Stimulated activated naive CD4-positive, alpha-beta T cell (primary cell): ENCODE measurements around the gene C1orf216.
"Not testable (repeated sequence)": the region's sequence is repeated elsewhere in the genome, so short reads cannot be mapped to it uniquely, and the experiment has no call there.

Experiments
- DNase-seq, 6 experiments: peaks; one replicate each; lab custom pipeline; 2025; lab: John Stamatoyannopoulos, UW

The C1orf216 gene

DNA sequence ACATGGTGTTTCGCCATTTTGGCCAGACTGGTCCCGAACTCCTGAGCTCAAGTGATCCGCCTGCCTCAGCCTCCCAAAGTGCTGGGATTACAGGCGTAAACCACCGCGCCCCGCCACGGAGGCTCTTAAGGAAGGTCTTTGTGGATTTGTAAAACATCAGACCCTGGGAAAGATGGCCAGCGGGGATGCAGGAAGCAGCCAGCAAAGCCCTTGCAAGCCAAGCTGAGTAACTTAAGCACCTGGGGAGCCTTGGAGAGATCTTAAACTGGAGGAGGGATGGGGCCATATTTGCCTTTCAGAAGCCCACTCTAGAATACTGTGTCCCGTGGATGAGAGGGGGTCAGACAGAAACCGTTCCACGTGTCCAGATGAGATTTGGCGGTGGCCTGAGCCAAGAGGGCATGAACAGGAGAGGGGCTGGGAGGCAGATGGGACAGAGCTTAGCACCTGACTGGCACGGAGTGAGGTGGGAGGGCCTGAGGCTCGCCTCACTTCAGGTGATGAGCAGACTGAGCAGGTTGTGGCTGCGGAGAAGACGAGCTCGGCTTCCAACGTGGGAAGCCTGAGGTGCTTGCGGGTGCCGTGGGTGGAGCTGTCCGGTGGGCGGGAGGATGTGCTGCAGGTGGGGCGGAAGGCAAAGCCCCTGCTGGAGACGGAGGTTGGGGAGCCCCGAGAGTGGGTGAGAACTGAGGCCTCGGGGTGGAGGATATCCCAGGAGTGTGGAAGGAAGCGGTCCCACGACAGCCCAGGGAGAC, 11.7 kb downstream of the C1orf216 start:
- DNase-seq = peak in 3 of 6 experiments; percentile 11 to 29 (median 11)

DNA sequence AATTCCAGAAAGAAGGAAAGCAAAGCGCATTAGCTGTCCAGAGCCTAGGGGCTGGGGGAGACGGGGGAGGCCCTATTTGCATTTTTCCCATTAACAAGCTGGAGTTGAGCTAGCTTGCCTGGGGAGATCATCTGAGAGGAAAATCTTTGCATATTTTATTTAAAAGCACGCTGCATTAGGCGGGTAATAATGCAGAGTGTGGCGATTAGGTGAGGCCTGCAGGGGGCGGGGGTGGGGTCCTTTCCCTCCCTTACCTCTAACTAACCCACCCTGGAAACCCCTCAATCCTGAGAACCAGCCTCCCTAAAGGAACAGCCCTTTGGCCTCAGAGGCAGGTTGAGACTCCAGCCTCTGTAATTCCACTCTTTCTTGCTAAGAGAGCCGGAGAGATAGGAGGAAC, 16.2 kb downstream of the C1orf216 start:
- no peak for DNase-seq

DNA sequence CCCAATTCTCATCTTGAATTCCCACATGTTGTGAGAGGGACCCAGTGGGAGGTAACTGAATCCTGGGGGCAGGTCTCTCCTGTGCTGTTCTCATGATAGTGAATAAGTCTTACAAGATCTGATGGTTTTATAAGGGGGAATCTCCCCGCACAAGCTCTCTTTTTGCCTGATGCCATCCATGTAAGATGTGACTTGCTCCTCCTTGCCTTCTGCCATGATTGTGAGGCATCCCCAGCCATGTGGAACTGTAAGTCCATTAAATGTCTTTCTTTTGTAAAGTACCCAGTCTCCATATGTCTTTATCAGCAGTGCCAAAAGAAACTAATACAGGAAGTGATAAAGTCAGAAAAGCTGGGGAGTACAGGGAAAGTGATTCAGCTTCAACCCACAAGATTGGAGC, 19.5 kb downstream of the C1orf216 start:
- DNase-seq = not testable (repeated sequence)

DNA sequence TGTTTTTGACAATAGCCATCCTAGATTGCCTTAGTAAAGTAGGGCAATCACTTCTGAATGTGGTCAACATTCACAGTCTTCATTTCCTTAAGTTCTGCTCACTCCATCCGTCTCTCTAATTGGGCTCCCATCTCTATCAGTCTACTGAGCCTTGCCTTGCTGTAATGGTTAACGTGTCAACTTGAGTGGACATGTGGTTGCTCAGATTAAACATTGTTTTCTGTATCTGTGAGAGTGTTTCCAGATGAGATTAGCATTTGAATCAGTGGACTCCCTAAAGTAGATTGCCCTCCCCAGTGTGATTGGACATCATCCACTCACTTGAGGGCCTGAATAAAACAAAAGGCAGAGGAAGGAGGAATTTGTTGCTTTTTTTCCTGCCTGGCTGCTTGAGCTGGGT, 26.4 kb downstream of the C1orf216 start:
- no peak for DNase-seq

DNA sequence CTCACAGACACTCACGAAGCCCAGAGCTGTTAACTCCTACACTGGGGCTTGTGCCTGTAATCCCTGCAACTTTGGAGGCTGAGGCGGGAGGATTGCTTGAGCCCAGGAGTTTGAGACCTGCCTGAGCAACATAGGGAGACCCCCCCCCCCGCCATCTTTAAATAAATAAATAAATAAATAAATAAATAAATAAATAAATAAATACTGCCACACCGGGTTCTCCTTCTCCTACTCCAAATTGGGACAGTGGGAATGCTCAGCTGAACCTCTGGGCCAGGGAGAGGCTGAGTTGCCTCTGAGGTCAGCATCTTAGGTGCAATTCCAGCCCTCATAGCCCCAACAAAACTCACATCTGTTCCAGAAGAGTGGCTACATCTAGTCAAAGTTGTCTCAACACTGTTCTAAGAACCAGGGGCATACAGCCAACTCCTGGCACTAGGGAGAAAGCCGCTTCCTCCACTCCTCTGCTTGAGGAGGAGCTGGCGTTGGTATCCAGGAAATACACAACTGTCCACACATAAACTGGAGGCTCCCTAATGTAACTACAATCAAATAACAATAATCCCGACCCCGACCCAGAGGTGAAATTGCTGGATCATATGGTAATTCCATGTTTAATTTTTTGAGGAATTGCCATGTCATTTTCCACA, 27.0 kb downstream of the C1orf216 start:
- DNase-seq = no peak

DNA sequence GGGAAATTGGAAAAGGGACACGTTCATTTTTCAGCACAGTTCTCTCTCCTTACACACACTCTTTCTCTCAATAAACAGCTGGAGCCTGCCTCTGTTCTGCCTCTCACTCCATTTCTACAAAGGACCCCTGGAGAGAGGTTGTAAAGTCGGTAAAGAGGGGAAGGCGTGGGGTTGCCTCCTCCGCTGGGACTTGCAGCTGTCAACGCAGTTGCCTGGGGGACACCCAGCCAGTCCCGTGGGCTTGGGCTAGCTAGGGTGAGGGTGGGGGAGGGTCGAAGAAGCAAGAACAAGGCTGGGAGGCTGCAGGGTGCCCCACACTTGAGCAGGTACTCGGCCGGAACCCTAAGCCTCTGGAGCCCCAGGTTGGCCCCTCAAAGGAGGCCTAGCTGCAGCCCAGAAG, 27.6 kb downstream of the C1orf216 start:
- no peak for DNase-seq

DNA sequence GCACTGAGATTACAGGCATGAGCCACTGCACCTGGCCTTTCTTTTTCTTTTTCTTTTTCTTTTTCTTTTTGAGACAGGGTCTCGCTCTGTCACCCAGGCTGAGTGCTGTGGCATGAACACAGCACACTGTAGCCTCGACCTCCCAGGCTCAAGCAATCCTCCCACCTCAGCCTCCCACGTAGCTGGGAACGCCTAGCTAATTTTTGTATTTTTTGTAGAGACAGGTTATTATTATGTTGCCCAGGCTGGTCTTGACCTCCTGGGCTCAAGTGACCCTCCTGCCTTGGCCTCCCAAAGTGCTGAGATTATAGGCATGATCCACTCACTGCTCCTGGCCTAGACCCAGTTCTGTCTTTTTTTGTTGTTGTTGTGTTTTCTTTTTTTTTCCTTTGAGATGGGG, 28.6 kb downstream of the C1orf216 start:
- DNase-seq = not testable (repeated sequence)

DNA sequence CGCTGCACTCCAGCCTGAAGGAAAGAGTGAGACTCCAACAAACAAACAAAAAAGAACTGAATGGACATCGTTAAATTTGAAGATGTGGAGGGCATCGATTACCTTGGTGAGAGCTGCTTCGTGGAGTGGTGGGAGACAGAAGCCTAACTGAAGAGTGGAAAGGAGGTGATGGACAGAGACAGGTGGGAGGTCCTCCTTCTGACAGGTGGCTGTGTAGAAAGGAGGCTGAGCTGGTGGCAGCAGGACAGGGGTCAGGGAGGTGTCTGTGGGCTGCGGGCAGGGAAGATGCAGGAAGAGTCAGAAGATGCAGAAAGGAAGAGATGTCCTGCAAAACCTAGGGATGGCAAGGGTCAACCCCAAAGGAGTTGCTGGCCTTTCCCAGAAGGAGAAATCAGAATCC, 30.5 kb downstream of the C1orf216 start:
- DNase-seq = no peak

DNA sequence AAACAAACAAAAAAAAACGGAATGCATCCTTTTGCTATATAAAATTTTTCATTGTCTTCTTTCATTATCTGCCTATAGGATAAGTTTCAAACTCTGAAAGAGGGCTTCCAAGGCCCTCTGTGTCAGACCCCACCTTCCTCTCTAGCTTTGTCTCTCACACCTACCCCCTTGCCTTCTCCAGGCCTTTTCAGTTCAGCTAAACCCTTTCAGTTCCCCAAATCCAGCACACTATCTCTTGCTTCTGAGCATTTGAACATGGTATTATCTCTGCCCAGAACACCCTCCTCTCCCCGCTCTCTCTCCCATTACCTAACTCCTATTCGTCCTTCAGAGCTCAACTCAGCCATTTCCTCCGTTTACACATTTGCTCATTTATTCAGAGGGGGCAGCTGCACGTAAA, 35.7 kb downstream of the C1orf216 start:
- no peak for DNase-seq

DNA sequence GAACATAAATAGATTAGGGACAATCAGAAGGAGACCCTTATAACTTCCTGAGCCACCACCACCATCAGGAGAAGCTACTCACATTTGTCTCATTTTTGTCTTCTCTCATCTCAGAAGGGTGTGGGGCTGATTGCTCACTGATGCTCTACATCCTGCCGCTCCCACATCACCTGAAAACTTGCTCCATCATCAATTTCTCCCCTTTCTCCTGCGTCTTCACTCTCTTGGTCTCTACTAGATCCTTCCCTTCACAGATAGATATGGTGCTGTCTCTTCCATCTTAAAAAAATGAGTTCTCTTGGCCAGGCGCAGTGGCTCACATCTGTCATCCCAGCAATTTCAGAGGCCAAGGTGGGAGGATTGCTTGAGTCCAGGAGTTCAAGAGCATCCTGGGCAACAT, 38.4 kb downstream of the C1orf216 start:
- DNase-seq = no peak

DNA sequence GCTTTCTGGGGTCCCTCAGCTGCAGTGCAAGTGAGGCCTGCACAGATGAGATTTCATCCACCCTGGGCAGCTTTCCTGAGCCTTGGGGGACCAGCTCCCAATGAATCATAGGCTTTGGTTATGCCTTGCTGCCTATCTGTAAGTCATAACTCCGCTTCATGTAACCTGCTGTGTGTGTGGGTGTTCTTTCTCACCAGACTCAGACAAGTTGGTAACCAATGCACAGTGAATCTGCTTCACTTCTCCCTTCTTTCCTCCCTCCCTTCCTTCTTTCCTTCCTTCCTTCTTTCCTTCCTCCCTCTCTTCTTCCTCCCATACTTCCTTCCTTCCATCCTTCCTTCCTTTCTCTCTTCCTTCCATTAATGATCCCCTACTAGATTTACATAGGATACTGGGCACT, 42.9 kb downstream of the C1orf216 start:
- DNase-seq = no peak

DNA sequence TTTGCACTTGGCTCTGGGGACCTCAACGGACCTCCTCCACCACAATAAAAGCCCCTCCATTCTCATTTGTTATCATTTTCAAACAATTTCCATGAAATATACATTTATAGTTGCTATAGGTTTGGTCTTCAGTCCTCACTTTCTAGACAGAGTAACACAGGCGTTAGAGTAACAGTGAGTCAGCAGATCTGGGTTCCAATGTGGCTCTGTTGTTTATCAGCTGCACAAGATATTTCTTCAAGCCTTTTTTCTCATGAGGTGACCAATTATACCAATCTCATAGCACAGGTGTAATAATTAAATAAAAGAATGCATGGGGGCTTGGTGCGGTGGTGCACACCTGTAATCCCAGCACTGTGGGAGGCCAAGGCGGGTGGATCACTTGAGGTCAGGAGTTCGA, 44.6 kb downstream of the C1orf216 start:
- DNase-seq = no peak

DNA sequence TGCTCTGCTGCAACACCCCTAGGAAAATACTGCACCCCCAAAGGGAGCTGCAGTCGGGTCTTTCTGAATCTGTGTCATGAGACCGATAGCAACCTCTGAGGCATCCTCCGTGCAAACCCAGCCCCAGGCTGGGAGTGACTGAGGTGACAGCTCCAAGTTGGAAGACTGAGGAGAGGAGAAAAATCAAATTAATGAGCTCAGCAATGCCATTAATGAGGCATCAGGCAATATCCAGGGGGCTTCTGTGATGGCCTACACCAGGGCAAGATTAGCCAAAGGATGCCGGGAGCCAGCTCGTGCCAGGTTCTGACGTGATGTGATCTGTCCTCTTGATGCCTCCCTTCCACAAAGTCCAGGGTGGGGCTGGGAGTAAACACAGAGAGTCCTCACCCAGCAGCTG, 46.6 kb downstream of the C1orf216 start:
- DNase-seq = no peak

DNA sequence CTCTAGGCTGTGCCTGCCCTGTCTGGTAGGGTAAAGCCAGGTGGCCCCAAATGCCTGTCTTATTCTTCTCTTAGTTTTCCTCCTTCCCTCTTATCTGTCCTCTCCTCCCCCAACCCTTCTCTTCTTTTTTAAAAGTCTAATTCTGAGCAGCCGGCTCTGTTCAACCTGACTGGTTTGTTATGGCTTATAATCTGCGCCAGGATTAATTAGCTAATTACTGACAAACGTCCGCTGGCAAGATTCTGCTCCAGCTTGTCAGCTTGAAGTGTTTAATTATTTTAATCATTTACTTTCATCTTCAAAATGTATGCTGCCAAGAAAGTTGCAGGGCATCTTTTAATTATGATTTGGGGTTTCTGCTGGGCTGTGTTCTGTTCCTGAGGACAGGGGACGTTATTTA, 50.2 kb downstream of the C1orf216 start:
- no peak for DNase-seq

DNA sequence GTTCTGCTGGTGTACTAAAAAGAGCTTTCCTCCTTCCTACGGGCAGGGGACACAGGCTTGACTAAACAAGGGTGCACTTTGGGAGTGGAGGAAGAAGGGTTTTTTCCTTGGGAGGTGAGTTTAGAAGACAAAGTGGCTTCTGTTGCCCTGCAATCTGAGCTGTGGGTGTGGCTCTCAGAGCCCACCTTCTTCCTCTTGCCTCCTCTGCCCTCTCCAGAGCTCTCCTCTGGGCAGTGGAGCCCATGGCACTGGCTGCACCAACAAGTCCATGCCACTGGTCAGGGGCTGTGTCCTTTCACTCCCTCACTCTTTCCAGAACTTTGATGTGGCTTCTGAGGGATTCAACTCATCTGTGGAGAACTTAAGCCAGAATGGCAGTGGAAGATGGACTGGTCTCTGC, 51.8 kb downstream of the C1orf216 start:
- no peak for DNase-seq

DNA sequence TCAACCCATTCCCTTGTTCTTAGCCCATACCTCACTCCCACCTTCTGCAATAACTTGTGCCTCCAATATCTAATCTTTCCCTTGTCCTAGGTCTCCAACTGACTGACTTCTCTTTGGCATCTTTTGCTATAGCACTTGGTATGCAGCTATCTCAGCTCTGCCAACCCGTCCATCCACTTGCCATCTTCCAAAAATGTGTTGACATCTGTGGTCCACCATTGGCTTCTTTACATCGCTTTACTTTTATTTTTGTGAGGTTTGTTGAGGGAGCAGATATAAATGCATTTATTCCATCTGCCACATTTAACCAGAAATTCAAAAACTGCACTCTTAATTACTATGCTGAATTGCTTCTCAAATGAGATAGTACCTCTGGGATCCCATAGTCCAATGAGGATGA, 52.5 kb downstream of the C1orf216 start:
- DNase-seq = no peak
